OCI-LY1 (cell line): ENCODE results near the gene CNTNAP2.
"Not testable (repeated sequence)": the region's sequence is repeated elsewhere in the genome, so short reads cannot be mapped to it uniquely, and the experiment has no call there.

ENCODE experiments used
- H2AFZ ChIP-seq: fragments of 200-600 bp; sonication (generic), shearing (Covaris generic); 2 replicates; pipeline ENCODE4 v1.6.0; 2014; ENCODE audit warnings: antibody characterized with exemption, mild to moderate bottlenecking, low read length
- H3F3A ChIP-seq: fragments of 200-600 bp; sonication (generic), shearing (Covaris generic); 2 replicates; pipeline ENCODE4 v1.6.0; 2014; ENCODE audit warnings: mild to moderate bottlenecking, antibody characterized with exemption, low read length, moderate library complexity; ENCODE audit not compliant: insufficient read depth
- H3K27ac ChIP-seq: fragments of 200-600 bp; sonication (generic); 2 replicates; pipeline ENCODE4 v1.5.1; 2014; ENCODE audit warnings: low read length, mixed run types, mild to moderate bottlenecking, low read depth; ENCODE audit not compliant: poor library complexity, severe bottlenecking
- H3K27me3 ChIP-seq: fragments of 200-600 bp; sonication (generic); 2 replicates; pipeline ENCODE4 v1.6.0; 2014; ENCODE audit warnings: antibody characterized with exemption, mild to moderate bottlenecking, low read length, moderate library complexity; ENCODE audit not compliant: insufficient read depth
- H3K36me3 ChIP-seq: fragments of 200-600 bp; sonication (generic); 2 replicates; pipeline ENCODE4 v1.6.1; 2014; ENCODE audit warnings: mild to moderate bottlenecking, antibody characterized with exemption, low read length, moderate library complexity, mixed read lengths; ENCODE audit not compliant: insufficient read depth
- H3K4me1 ChIP-seq: fragments of 200-600 bp; sonication (generic); 2 replicates; pipeline ENCODE4 v1.5.1; 2014; ENCODE audit warnings: mild to moderate bottlenecking, low read length, moderate library complexity; ENCODE audit not compliant: insufficient read depth, severe bottlenecking
- H3K4me2 ChIP-seq: fragments of 200-600 bp; sonication (generic), shearing (Covaris generic); 2 replicates; pipeline ENCODE4 v1.6.1; 2014; ENCODE audit warnings: low read length
- H3K4me3 ChIP-seq: fragments of 200-600 bp; sonication (generic); 2 replicates; pipeline ENCODE4 v1.5.1; 2014; ENCODE audit warnings: low read length, low read depth, mild to moderate bottlenecking, mixed read lengths; ENCODE audit not compliant: poor library complexity, severe bottlenecking
- H3K79me2 ChIP-seq: fragments of 200-600 bp; shearing (Covaris generic); 2 replicates; pipeline ENCODE4 v1.6.1; 2016; ENCODE audit warnings: mixed run types, low read length, mixed read lengths; ENCODE audit not compliant: insufficient read depth
- H3K9ac ChIP-seq: fragments of 200-600 bp; sonication (generic), shearing (Covaris generic); 2 replicates; pipeline ENCODE4 v1.6.1; 2014; ENCODE audit warnings: mild to moderate bottlenecking, low read length, mixed read lengths
- H3K9me2 ChIP-seq: fragments of 200-600 bp; sonication (generic), shearing (Covaris generic); 2 replicates; pipeline ENCODE4 v1.6.1; 2014; ENCODE audit warnings: low read depth, mild to moderate bottlenecking, low read length, mixed read lengths
- H3K9me3 ChIP-seq: fragments of 200-600 bp; shearing (Covaris generic); 2 replicates; pipeline ENCODE4 v1.6.1; 2014; ENCODE audit warnings: low read length, mixed read lengths
- H4K20me1 ChIP-seq: fragments of 200-600 bp; sonication (generic), shearing (Covaris generic); 2 replicates; pipeline ENCODE4 v1.6.0; 2016; ENCODE audit warnings: mild to moderate bottlenecking, low read length; ENCODE audit not compliant: insufficient read depth
- EZH2 ChIP-seq: fragments of 200-600 bp; sonication (generic), shearing (Covaris generic); IDR thresholded peaks from 2 replicates; pipeline ENCODE4 v1.8.0; 2017; ENCODE audit warnings: borderline replicate concordance, mixed run types, mild to moderate bottlenecking, antibody characterized with exemption, low read length, moderate library complexity, mixed read lengths
- TF ChIP-seq, protein P1 (sequence below): fragments of 200-600 bp; sonication (generic), shearing (Covaris generic); IDR thresholded peaks from 2 replicates; pipeline ENCODE4 v1.5.1; 2017; ENCODE audit warnings: mild to moderate bottlenecking, antibody characterized with exemption, low read length, moderate library complexity, mixed read lengths

Gene CNTNAP2

GRCh38 chr7:146185844-146186243 lies 69.2 kb downstream of the CNTNAP2 start:
- Histone ChIP-seq H3K9me2 (no peaks in the 10 kb centered on the region), H3K4me3 (no peak overlapping the region), H4K20me1 (no peaks in the 10 kb centered on the region), H2AFZ (no peak overlapping the region), H3K9me3 (peaks cover 11% of the 10 kb centered on the region), H3K36me3 (no peaks in the 10 kb centered on the region), H3K79me2 (no peaks in the 10 kb centered on the region), H3K4me2 (no peak overlapping the region), H3K27me3 (no peaks in the 10 kb centered on the region), H3K4me1 (peaks cover 23% of the 10 kb centered on the region), H3K9ac (no peak overlapping the region), H3K27ac (no peak overlapping the region), H3F3A (no peaks in the 10 kb centered on the region)
- TF ChIP-seq, protein P1, sequence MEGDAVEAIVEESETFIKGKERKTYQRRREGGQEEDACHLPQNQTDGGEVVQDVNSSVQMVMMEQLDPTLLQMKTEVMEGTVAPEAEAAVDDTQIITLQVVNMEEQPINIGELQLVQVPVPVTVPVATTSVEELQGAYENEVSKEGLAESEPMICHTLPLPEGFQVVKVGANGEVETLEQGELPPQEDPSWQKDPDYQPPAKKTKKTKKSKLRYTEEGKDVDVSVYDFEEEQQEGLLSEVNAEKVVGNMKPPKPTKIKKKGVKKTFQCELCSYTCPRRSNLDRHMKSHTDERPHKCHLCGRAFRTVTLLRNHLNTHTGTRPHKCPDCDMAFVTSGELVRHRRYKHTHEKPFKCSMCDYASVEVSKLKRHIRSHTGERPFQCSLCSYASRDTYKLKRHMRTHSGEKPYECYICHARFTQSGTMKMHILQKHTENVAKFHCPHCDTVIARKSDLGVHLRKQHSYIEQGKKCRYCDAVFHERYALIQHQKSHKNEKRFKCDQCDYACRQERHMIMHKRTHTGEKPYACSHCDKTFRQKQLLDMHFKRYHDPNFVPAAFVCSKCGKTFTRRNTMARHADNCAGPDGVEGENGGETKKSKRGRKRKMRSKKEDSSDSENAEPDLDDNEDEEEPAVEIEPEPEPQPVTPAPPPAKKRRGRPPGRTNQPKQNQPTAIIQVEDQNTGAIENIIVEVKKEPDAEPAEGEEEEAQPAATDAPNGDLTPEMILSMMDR: no peak
- TF ChIP-seq EZH2: no peak

GRCh38 chr7:146191428-146191827 lies 74.8 kb downstream of the CNTNAP2 start:
- not testable (repeated sequence) for H3K4me1 ChIP-seq, H3K4me3 ChIP-seq, H3K36me3 ChIP-seq, H2AFZ ChIP-seq, H3K27ac ChIP-seq, H3K4me2 ChIP-seq, H3K9ac ChIP-seq, H3K79me2 ChIP-seq, H4K20me1 ChIP-seq, H3K9me2 ChIP-seq, H3K27me3 ChIP-seq, H3F3A ChIP-seq
- H3K9me3 ChIP-seq: peaks cover 16% of the 10 kb centered on the region

GRCh38 chr7:146201945-146202344 lies 85.3 kb downstream of the CNTNAP2 start:
- Histone ChIP-seq H3K9me3 (peaks cover 9% of the 10 kb centered on the region; the same call in 1 of the 2 replicates), H2AFZ (no peak overlapping the region), H3K27ac (no peak overlapping the region), H3K79me2 (no peaks in the 10 kb centered on the region), H3K36me3 (no peaks in the 10 kb centered on the region; the same call in 1 of the 2 replicates), H4K20me1 (no peaks in the 10 kb centered on the region), H3K9ac (no peak overlapping the region), H3K27me3 (no peaks in the 10 kb centered on the region), H3K4me1 (peaks cover 14% of the 10 kb centered on the region), H3K4me3 (no peak overlapping the region), H3F3A (no peaks in the 10 kb centered on the region), H3K4me2 (no peak overlapping the region), H3K9me2 (no peaks in the 10 kb centered on the region)
- no peak for TF ChIP-seq EZH2
- TF ChIP-seq, protein P1: no peak

DNA sequence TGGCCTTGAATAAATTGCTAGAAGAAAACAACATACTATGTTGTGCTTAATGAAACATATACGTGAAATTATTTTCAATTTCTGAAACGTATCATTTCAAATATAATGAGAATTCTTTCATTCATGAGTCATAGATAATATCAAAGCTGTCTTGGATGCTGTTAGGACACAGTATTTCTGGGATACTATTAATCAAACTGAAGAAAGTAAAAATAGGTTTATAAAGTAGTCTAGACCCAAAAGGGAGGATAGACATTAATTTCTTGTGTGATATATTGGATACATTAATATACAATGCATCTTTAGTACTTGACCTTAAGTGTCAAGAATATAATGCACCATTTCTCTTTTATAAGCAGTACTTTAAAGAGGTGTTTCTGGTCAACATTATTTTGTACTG lies 89.7 kb downstream of the CNTNAP2 start:
- no peaks in the 10 kb centered on the region for H3K79me2 ChIP-seq
- no peaks in the 10 kb centered on the region for H3K27me3 ChIP-seq
- H2AFZ ChIP-seq: peak overlapping the region; percentile 76
- no peaks in the 10 kb centered on the region for H3K9me3 ChIP-seq
- TF ChIP-seq, protein P1: no peak
- TF ChIP-seq EZH2: no peak
- H3F3A ChIP-seq: no peaks in the 10 kb centered on the region
- no peaks in the 10 kb centered on the region for H4K20me1 ChIP-seq
- H3K4me2 ChIP-seq: no peak overlapping the region
- H3K27ac ChIP-seq: no peak overlapping the region
- no peaks in the 10 kb centered on the region for H3K9me2 ChIP-seq
- H3K4me1 ChIP-seq: peaks cover 28% of the 10 kb centered on the region
- no peak overlapping the region for H3K4me3 ChIP-seq
- no peaks in the 10 kb centered on the region for H3K36me3 ChIP-seq
- no peak overlapping the region for H3K9ac ChIP-seq
